ENCODE measurements around the gene TOX4.
"Not testable (repeated sequence)": the region's sequence is repeated elsewhere in the genome, so short reads cannot be mapped to it uniquely, and the experiment has no call there.

Gene TOX4

DNA sequence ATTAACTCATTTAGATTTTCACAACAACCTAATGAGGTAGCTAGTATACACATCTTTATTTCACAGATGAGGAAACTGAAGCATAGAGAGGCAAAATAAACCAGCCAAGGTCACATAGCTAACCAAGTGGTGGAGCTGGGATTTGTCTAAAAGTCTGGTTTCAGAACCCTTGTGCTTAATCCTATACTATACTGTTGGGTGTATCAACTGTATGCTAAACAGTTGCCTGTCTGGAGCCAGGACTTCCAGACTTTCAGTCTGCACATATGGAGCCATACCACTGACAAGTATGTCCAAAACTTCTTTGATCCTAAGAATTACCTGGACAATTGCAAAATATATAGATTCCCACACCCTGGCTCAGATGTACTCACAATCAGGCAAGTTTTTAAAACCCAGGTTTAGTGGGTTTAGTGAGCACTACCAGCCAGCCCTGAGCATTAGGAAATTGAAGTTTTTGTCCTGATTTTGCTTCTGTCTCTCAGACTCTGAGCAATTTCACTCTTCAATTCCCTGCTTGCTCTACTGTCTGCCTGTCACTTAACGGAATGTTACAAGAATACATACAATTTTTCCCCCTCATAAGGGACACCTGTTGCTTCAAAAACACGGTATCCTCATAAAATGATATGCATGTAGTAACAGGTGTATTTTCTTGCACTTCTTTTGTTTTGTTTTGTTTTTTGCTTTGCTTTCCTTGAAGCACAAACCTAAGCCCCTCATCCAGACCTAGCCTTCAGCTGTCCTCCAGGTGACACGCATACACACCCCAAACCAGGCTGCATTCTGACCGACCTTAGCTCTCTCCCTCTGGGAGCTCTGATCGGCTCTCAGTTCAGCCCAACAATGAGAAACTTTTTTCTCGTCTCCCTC is 58.8 kb downstream of the TOX4 start:
- DNase-seq: no peak

DNA sequence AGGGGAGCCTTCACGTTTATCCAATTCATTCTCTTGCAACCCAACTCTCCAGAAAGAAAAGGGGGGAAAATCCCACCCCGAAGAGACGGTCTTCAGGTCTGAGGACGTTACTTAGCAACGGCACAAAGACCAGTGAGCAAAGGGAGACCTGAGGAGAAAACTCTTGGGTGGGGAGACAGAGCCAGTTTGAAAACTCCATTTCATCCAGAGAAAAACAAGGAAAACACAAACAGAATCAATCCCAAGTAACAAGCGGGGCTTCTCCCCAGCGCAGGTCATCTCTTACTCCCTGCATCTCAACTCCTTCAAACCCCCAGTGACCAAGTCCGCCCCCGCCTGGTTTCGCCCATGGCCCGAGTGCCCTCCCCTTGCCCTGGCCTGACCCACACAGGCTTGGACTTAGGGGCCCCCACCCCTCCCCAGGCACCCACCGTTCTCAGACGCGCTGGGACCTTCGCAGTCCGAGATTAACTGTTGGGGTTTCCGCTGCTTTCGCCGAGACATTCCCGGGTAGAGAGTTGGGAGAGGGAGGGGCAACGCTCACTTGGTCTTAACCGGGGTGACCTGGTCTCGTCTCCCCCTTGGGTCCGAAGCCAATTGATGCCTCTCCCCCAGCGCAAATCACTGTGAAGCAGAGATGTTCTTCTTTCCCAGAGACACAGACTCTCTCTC is 59.6 kb downstream of the TOX4 start:
- DNase-seq: no peak

DNA sequence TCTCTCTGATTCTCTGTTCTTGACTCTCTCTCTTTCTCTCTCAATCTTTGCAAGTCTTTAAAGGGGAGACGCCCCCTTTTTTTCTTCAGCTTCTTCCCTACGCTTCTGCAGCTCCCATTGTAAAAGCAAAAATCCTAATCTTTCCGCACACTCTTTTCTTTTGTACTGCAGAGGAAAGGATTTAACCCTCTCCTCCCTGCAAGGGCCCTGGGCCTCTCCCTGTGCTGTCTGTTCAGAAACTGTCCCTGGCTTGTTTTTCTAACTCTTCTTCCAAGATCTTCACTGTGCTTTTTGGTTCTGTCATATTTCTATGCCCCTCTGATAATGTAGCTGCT is 60.1 kb downstream of the TOX4 start:
- no peak for DNase-seq

DNA sequence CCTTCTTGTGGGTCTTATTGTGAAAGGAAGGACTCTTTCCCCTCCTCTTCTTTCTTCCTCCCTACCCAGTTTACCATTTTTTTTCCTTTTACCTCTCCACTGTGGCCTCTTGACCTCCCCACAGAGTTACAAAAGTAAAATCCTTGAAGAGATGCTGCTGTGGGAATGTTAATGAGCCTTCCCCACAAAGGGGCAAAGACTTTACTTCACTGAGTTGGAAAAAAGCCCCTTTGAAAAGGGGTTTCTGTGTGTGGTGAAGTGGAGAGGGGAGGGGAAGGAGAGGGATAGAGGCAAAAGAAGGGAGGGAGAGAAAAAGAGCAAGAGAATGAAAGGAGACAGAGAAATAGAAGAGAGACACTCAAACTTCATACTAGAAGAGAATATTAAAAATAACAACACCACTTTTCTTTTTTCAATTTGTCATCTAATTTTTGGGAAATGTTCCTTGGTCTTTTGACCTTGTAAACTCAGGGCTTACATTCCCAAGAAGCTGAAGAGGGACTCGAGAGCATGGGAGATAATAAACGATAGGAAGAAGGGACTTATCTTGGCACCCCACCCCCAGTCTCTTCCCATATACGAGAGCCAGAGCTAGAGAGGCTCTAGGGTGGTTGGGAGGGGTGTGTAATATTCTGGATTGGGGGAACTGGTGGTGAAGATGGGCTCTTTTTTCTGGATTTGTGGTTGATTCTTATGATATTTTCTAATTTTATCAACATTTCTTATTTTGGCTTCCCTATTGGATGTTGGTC is 62.4 kb downstream of the TOX4 start:
- DNase-seq: no peak

DNA sequence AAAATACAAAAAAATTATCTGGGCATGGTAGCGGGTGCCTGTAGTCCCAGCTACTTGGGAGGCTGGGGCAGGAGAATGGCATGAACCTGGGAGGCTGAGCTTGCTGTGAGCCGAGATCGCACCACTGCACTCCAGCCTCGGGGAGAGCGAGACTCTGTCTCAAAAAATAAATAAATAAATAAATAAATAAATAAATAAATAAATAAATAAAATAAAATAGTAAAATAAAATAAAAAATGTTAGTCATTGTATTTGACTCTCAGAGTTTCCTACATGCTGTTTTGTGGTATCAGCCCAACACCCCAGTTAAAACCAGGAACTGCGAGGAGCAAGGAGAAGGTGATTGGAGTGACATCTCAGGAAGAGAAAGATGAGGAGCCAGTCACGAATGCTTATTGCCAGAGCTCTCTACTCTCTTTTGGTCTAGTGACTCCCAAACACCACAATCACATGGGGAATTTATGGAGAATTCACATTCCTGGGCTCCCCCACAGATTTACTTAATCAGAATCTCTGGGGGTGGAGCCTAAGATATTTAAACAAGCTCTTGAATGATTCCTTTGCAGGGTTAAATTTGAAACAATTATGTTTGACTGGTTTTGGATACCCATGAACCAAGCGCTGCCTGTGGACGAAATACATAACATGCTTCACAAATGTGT is 64.5 kb downstream of the TOX4 start:
- DNase-seq: no peak

DNA sequence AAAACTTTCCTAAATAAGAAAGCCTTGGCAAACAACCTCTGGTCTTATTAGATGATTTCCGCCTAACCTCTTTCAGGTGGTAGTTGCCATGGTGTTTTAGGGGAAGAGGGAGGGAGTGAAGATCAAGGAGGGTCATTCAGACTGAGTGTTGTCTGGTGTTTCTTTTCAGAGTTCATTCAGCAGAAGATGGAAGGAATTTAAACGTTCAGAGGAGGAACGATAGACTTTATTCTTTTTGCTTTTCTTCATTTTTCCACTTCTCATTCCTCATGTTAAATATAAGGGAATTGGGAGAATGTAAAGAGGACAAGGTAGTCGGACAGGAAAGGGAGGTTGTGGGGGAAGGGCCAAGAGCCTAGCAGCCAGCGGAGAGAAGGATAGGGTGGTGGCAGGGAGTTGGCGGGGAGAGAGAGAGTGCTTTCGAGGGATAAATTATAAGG is 66.5 kb downstream of the TOX4 start:
- DNase-seq: no peak

DNA sequence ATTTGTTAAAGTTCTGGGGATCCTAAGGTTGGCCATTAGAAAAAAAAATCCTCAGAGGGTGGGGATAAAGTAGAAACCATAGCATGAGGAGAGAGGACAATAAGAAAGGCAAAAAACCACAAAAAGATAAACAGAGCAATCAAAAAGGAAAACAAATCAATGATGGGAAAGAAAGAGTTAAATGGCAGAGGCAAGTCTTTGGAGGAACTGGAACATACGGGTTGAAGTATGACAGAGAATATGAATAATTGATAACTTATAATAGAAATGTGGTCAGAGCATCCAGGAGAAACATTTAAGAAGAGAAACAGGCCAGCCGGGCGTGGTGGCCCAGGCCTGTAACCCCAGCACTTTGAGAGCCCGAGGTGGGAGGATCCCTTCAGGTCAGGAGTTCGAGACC is 67.0 kb downstream of the TOX4 start:
- no peak for DNase-seq

DNA sequence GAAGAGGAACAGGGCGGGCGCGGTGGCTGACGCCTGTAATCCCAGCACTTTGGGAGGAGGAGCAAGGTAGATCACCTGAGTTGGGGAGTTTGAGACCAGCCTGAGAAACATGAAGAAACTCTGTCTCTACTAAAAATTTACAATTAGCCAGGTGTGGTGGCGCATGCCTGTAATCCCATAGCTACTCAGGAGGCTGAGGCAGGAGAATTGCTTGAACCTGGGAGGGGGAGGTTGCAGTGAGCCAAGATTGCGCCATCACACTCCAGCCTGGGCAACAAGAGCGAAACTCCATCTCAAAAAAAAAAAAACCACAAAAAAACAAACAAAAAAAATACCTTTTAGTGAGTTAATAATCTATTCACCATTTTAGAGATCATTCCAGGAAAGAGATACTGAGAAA is 67.6 kb downstream of the TOX4 start:
- DNase-seq: not testable (repeated sequence)

Data from activated CD8-positive, alpha-beta memory T cell treated with anti-CD3 and anti-CD28 coated beads for 24 hours (primary cell).